Measurements from ENCODE around the gene AMBP.

- TF ChIP-seq CTCF (IDR thresholded peaks at IDR 0.05; ENCODE audit: low read length) (no peak), EZH2 (optimal IDR thresholded peaks at IDR 0.05; ENCODE audit: low read depth, low read length) (no peak), EZH2phosphoT487 (IDR thresholded peaks at IDR 0.05; ENCODE audit: low read length) (no peak)
Observed at GRCh38 chr9:114099669-114100270, 21.7 kb upstream of the AMBP start.

All from MM.1S (cell line).